ENCODE results near the gene FNIP1. TPM values are rescaled to one million over a fixed set of nuclear protein-coding genes. Genes with fewer than 3 reads are reported as not detected.
"Not testable (repeated sequence)": the region's sequence is repeated elsewhere in the genome, so short reads cannot be mapped to it uniquely, and the experiment has no call there.

The FNIP1 gene
- total RNA-seq, 1 donor from 2014 or later, result 34.4 TPM

DNA sequence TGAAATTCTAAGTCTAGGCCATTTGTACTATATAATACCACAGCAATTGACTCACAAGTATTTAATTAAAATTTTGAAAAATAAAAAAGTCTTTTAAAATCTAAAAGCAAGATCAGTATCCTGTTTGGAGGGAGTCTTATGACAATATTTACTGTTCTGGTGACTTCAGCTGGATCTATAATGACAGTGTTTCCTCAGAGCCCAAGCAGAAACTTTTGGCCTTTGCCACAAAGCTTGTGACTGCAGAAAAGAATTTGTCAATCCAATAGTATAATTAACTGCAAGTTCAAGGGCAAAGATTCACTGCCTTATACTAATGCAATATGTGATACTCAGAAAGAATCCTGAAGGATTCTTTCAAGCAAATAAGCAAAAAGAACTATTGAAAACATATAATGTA lies 112.2 kb downstream of the FNIP1 start:
- no peak for DNase-seq (ENCODE audit: low spot score)

- no peak for DNase-seq (ENCODE audit: low spot score)
Measured at GRCh38 chr5:131684051-131684450, 112.8 kb downstream of the FNIP1 start.

DNA sequence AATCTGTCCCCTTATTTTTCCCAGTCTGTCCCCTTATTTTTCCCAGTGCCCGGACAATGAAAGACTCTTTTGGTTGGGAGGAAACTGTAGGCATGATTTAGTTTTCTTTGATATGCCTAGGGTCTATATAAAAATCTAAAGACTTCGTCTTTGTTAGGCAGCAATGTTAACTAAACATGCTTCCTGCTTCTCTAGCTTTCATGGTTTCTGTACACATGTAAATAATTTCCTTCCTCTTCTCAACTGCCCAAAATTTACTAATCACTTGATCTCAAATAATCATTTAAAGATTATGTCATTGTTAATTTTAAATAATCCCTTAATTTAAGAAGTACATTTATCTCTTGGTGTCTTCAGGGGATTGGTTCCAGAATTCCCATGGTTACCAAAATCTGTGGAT lies 114.0 kb downstream of the FNIP1 start:
- DNase-seq (ENCODE audit: low spot score), result no peak

GRCh38 chr5:131682175-131682574 lies 114.6 kb downstream of the FNIP1 start:
- DNase-seq (ENCODE audit: low spot score), result no peak

GRCh38 chr5:131679911-131680310 lies 116.9 kb downstream of the FNIP1 start:
- DNase-seq (ENCODE audit: low spot score), result no peak

- DNase-seq (ENCODE audit: low spot score), result not testable (repeated sequence)
Measured at GRCh38 chr5:131678273-131678672, 118.5 kb downstream of the FNIP1 start.

- no peak for DNase-seq (ENCODE audit: low spot score)
Measured at GRCh38 chr5:131677115-131677514, 119.7 kb downstream of the FNIP1 start.

DNA sequence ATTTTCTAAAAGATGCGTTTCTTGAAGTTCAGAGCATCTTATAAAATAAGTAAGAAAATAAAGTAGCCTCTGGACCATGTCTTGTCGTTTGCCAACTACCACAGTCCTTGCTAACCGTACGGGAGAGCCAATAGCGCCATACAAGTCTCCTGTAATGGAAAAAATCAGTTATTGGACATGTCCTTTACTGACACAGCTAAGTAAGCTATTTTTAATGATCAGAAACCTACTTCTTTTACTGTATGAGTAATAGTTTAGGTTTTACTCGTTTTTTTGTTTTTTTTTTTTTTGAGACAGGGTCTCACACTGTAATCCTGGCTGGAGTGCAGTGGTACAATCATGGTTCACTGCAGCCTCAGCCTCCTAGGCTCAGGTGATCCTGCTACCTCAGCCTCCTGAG lies 124.0 kb downstream of the FNIP1 start:
- DNase-seq (ENCODE audit: low spot score), result no peak

DNA sequence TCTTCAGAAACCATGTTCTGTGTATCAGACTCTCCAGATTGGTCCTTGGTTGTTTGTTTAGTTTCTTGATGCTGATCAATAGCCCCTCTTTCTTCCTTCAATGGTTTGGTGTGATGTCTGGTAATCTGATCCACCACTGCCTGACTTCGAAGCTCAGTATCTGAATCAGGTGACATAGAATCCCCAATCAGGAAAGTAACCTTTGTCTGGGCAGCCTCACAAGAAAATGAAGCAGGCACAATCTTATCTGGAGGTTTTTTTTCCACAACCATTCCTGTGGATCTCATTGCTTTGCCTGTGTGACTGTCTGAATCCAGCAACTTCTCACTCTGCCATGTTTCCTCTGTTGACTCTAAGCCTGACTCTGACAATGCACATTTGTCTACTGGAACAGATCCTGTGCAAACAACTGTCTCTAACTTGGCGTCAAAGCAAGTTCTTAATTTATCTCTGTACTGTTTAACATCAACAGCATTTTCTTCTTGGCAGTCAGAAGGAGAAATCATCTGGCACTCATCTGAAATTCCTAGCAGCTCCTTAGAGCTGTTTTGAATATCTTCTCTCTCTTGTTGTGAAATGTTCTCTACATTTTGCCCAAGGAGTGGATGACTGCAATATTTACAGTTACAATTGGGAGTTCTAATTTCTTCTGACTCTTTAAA lies 124.7 kb downstream of the FNIP1 start:
- DNase-seq (ENCODE audit: low spot score), result no peak

- DNase-seq (ENCODE audit: low spot score), result no peak
Measured at GRCh38 chr5:131671409-131671808, 125.4 kb downstream of the FNIP1 start.

DNA sequence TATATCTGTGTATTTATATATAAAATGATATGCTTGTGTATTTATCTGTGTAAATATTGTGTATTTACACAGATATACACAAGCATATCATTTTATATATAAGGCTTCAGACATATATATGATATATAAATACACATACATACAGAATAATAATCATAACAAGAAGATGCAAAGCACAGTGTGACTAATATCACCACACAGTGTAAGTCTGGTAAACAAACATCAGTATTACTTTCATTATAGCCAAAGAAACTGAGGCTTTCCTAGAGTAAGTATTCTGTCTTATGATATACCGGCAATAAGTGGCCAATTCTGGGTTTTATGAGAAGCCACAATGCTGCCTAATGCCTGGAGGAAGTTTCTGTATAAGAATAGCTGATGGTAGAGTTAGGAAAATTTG lies 131.9 kb downstream of the FNIP1 start:
- no peak for DNase-seq (ENCODE audit: low spot score)

GRCh38 chr5:131661933-131662332 lies 134.9 kb downstream of the FNIP1 start:
- no peak for DNase-seq (ENCODE audit: low spot score)

GRCh38 chr5:131659841-131660240 lies 137.0 kb downstream of the FNIP1 start:
- DNase-seq (ENCODE audit: low spot score), result no peak

GRCh38 chr5:131659290-131659689 lies 137.5 kb downstream of the FNIP1 start:
- no peak for DNase-seq (ENCODE audit: low spot score)

GRCh38 chr5:131654776-131655175 lies 142.0 kb downstream of the FNIP1 start:
- DNase-seq (ENCODE audit: low spot score), result no peak

GRCh38 chr5:131654309-131654708 lies 142.5 kb downstream of the FNIP1 start:
- no peak for DNase-seq (ENCODE audit: low spot score)

DNA sequence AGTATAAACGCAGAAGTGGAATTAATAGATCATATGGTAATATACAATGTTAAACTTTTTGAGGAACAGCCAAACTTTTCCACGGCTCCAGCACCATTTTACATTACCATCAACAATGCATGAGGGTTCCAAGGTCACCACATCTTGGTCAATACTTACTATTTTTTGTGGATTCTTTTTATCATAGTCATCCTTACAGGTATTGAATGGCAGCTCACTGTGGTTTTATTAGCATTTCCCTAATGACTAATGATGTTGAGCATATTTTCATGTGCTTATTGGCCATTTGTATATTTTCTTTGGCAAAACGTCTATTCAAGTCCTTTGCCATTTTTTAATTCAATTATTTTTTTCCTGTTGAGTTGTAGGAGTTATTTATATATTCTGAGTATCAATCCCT lies 147.7 kb downstream of the FNIP1 start:
- DNase-seq (ENCODE audit: low spot score), result no peak

DNA sequence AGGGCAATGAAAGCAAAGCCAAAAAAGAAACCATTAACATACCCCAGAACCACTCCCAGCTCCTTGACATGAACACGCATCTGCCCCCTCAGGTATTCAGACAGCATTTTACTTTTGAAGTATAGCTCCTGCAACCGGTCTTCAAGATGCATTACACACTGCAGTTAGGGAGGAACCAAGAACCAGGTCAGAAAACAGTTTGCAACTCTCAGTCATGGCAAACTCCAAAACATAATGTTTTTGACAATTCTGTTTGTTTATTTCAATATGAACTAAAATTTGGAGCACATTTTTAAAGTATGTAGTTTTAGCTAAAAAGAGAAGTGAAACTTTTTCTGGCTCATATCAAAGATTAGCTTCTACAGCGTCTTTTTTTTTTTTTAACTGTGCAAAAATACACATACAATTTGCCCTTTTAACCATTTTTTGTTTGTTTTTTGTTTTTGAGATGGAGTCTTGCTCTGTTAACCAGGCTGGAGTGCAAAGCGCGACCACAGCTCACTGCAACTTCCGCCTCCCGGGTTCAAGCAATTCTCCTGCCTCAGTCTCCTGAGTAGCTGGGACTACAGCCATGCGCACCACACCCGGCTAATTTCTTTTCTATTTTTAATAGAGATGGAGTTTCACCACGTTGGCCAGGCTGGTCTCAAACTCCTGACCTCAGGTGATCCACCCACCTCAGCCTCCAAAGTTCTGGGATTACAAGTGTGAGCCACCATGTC lies 149.6 kb downstream of the FNIP1 start:
- DNase-seq (ENCODE audit: low spot score), result no peak

DNA sequence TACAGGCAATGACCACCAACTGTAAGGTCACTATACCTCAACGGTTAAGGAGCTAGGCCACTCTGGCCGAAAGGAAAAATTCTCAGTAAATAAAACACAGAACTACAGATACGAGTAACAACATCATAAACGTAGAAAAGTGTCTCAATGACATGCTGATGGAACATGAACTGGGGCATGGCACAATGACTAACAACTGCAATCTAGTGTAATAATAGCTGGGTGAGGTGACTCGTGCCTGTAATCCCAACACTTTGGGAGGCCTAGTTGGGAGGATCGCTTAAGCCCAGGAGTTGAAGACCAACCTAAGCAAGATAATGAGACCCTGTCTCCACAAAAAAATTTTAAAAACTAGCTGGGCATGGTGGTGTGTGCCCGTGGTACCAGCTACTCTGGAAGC lies 152.0 kb downstream of the FNIP1 start:
- no peak for DNase-seq (ENCODE audit: low spot score)

GRCh38 chr5:131644370-131644769 lies 152.4 kb downstream of the FNIP1 start:
- DNase-seq (ENCODE audit: low spot score), result no peak

DNA sequence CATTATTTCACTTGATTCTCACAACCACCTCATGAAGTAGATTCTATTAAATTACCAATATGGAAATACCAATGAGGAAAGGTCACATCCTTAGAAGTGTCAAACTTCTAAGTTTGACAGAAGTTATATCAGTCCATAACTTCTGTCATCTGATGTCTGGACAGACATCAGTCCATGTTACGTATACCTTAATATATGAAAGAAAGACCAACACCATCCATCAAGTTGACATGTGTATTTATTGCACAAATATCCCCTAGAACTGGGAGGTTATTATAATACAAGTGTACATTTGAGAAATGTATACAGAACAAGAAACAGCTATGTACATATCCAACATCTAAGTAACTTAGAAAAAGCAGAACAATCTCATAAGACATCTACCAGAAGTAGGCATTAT lies 155.3 kb downstream of the FNIP1 start:
- no peak for DNase-seq (ENCODE audit: low spot score)

GRCh38 chr5:131640043-131640856 lies 156.6 kb downstream of the FNIP1 start:
- no peak for DNase-seq (ENCODE audit: low spot score)

DNA sequence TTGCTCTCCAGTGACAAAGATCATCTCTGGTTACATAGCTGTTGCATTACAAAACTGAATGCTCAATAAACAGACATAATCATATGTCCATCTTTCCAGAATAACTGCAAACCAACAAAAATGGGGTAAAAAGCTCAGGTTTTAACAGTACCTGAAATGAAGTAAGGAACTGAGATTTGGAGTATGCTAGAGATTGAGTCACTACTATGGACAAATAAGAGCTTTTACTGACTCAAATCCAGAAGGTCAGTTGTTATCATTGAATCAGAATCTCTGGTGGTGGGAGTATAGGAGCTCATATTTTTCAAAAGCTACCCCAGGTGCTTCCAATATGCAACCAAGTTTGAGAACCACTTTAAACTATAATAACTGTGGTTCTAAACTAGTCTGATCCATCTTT lies 157.7 kb downstream of the FNIP1 start:
- DNase-seq (ENCODE audit: low spot score), result no peak
